Nephron progenitor cell (in vitro differentiated cells): Measurements from ENCODE around the gene CACNA1A.
A peak's percentile ranks its signal among the peaks of the same experiment; 100 is the strongest.
"Not testable (repeated sequence)": the region's sequence is repeated elsewhere in the genome, so short reads cannot be mapped to it uniquely, and the experiment has no call there.

Experiments used
- DNase-seq: peaks from one replicate; pipeline ENCODE4 v3.0.0; 2021
- H3K27ac Mint-ChIP-seq: 2 replicates; pipeline ENCODE4 v1.8.0; 2021; ENCODE audit warnings: mild to moderate bottlenecking, moderate library complexity, mixed read lengths
- H3K27me3 Mint-ChIP-seq: 2 replicates; pipeline ENCODE4 v1.8.0; 2021; ENCODE audit warnings: mild to moderate bottlenecking, low read depth, mixed read lengths; ENCODE audit not compliant: poor library complexity
- H3K36me3 Mint-ChIP-seq: 2 replicates; pipeline ENCODE4 v1.8.0; 2021; ENCODE audit warnings: low read depth, mixed read lengths
- H3K4me1 Mint-ChIP-seq: 2 replicates; pipeline ENCODE4 v1.8.0; 2021; ENCODE audit warnings: mixed read lengths
- H3K4me3 Mint-ChIP-seq: 2 replicates; pipeline ENCODE4 v1.8.0; 2021; ENCODE audit warnings: mild to moderate bottlenecking, moderate library complexity, mixed read lengths
- H3K9me3 Mint-ChIP-seq: 2 replicates; pipeline ENCODE4 v1.8.0; 2021; ENCODE audit warnings: mild to moderate bottlenecking, moderate library complexity, mixed read lengths
- CTCF ChIP-seq: fragments of 200-600 bp; sonication (generic); IDR thresholded peaks from 2 replicates; pipeline ENCODE4 v1.5.0; 2021; ENCODE audit warnings: antibody characterized with exemption

CACNA1A gene

GRCh38 chr19:13541554-13541953 lies 35.3 kb upstream of the CACNA1A start:
- no peak overlapping the region for H3K4me3 Mint-ChIP-seq
- no peak overlapping the region for H3K27ac Mint-ChIP-seq
- peaks cover 47% of the 10 kb centered on the region for H3K27me3 Mint-ChIP-seq
- no peak for TF ChIP-seq CTCF
- no peak for DNase-seq
- no peaks in the 10 kb centered on the region for H3K9me3 Mint-ChIP-seq
- H3K4me1 Mint-ChIP-seq = no peaks in the 10 kb centered on the region
- no peaks in the 10 kb centered on the region for H3K36me3 Mint-ChIP-seq

- Mint-ChIP-seq H3K9me3 (no peaks in the 10 kb centered on the region), H3K36me3 (no peaks in the 10 kb centered on the region), H3K4me1 (no peaks in the 10 kb centered on the region), H3K27ac (no peak overlapping the region), H3K4me3 (no peak overlapping the region), H3K27me3 (peaks cover 48% of the 10 kb centered on the region)
- DNase-seq = no peak
- no peak for TF ChIP-seq CTCF
Observed at GRCh38 chr19:13539332-13539731, 33.1 kb upstream of the CACNA1A start.

- Mint-ChIP-seq H3K36me3 (no peaks in the 10 kb centered on the region), H3K4me3 (no peak overlapping the region), H3K4me1 (no peaks in the 10 kb centered on the region), H3K27ac (no peak overlapping the region), H3K9me3 (no peaks in the 10 kb centered on the region), H3K27me3 (peaks cover 51% of the 10 kb centered on the region)
- no peak for DNase-seq
- TF ChIP-seq CTCF = no peak
Observed at GRCh38 chr19:13538601-13539253, 32.4 kb upstream of the CACNA1A start.

GRCh38 chr19:13537454-13537853 lies 31.2 kb upstream of the CACNA1A start:
- Mint-ChIP-seq H3K27me3 (peaks cover 38% of the 10 kb centered on the region), H3K27ac (no peak overlapping the region), H3K4me1 (no peaks in the 10 kb centered on the region), H3K4me3 (no peak overlapping the region), H3K36me3 (no peaks in the 10 kb centered on the region), H3K9me3 (no peaks in the 10 kb centered on the region)
- TF ChIP-seq CTCF = no peak
- DNase-seq = peak; percentile 4

- no peaks in the 10 kb centered on the region for H3K4me1 Mint-ChIP-seq
- peaks cover 21% of the 10 kb centered on the region for H3K27me3 Mint-ChIP-seq
- no peak overlapping the region for H3K27ac Mint-ChIP-seq
- DNase-seq = no peak
- H3K4me3 Mint-ChIP-seq = no peak overlapping the region
- H3K9me3 Mint-ChIP-seq = no peaks in the 10 kb centered on the region
- H3K36me3 Mint-ChIP-seq = no peaks in the 10 kb centered on the region
- TF ChIP-seq CTCF = no peak
Observed at GRCh38 chr19:13530720-13531119, 24.4 kb upstream of the CACNA1A start.

DNA sequence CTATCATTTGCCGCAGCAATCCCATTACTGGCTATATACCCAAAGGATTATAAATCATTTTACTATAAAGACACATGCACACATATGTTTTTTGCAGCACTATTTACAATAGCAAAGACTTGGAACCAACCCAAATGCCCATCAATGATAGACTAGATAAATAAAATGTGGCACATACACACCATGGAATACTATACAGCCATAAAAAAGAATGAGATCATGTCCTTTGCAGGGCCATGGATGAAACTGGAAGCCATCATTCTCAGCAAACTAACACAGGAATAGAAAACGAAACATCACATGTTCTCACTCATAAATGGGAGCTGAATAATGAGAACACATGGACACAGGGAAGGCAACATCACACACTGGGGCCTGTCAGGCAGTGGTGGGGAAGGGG lies 23.4 kb upstream of the CACNA1A start:
- H3K27me3 Mint-ChIP-seq = peaks cover 26% of the 10 kb centered on the region
- not testable (repeated sequence) for H3K36me3 Mint-ChIP-seq, H3K9me3 Mint-ChIP-seq, H3K4me3 Mint-ChIP-seq, H3K4me1 Mint-ChIP-seq, H3K27ac Mint-ChIP-seq, DNase-seq
